Measurements from ENCODE around the gene RAVER2. TPM values are rescaled to one million over a fixed set of nuclear protein-coding genes. Genes with fewer than 3 reads are reported as not detected.
A peak's percentile ranks its signal among the peaks of the same experiment; 100 is the strongest.

Gene RAVER2
- total RNA-seq, 1 experiment from 2014 or later: 12.4 TPM

- ChIA-PET POLR2A (ENCODE audit: unreplicated experiment) (interaction anchor here (0.6 kb wide), 1 partner anchor 58 kb away, joined by 4 read pairs; no protein-coding TSS in a partner anchor), CTCF (interaction anchor here (0.6 kb wide), 1 partner anchor 55 kb away, joined by 4 read pairs; no protein-coding TSS in a partner anchor)
- Histone ChIP-seq H3K27me3 (ENCODE audit: insufficient read depth, low read depth) (no peaks in the 10 kb centered on the region), H3K9me3 (ENCODE audit: insufficient read depth, low read depth) (no peaks in the 10 kb centered on the region), H4K20me1 (ENCODE audit: insufficient read depth) (no peaks in the 10 kb centered on the region), H3K27ac (no peak overlapping the region), H3K9me2 (ENCODE audit: insufficient read depth) (no peaks in the 10 kb centered on the region), H3K4me1 (replicated peaks; ENCODE audit: insufficient read depth) (peaks cover 21% of the 10 kb centered on the region; the same call in 1 of the 2 replicates), H3K79me2 (ENCODE audit: low read depth) (no peaks in the 10 kb centered on the region), H3K36me3 (ENCODE audit: low read depth) (no peaks in the 10 kb centered on the region), H3F3A (ENCODE audit: insufficient read depth, low read depth) (no peaks in the 10 kb centered on the region), H3K4me2 (peak overlapping the region; percentile 82), H2AFZ (peak overlapping the region; percentile 95), H3K4me3 (peak overlapping the region; percentile 85)
- no peak for DNase-seq
- intact Hi-C loops (cut with micrococcal nuclease; ENCODE audit: unreplicated experiment): no loop called here
- TF ChIP-seq EZH2 (IDR thresholded peaks at IDR 0.05; ENCODE audit: low read depth): no peak
- no peak for TF ChIP-seq CTCF (conservative IDR thresholded peaks at IDR 0.05)
- no TSS peak for BruUV-seq (replicated peaks)
These were observed 852 bp upstream of the RAVER2 start for GRCh38 chr1:64743954-64744491.

GRCh38 chr1:64745181-64745985 lies 508 bp downstream of the RAVER2 start:
- DNase-seq: peak in 1 of 2 experiments; percentile 13

More at GRCh38 chr1:64745181-64745985, 508 bp downstream of the RAVER2 start:
- Histone ChIP-seq H3K4me1 (replicated peaks; ENCODE audit: insufficient read depth) (peaks cover 21% of the 10 kb centered on the region; the same call in 1 of the 2 replicates), H3F3A (ENCODE audit: insufficient read depth, low read depth) (no peaks in the 10 kb centered on the region), H2AFZ (peak overlapping the region; percentile 99), H3K27ac (peak overlapping the region; percentile 50), H3K4me3 (peak overlapping the region; percentile 85), H4K20me1 (ENCODE audit: insufficient read depth) (no peaks in the 10 kb centered on the region), H3K36me3 (ENCODE audit: low read depth) (no peaks in the 10 kb centered on the region), H3K27me3 (ENCODE audit: insufficient read depth, low read depth) (no peaks in the 10 kb centered on the region), H3K79me2 (ENCODE audit: low read depth) (no peaks in the 10 kb centered on the region), H3K9me3 (ENCODE audit: insufficient read depth, low read depth) (no peaks in the 10 kb centered on the region), H3K4me2 (peak overlapping the region; percentile 97), H3K9me2 (ENCODE audit: insufficient read depth) (no peaks in the 10 kb centered on the region)
- POLR2A ChIA-PET (ENCODE audit: unreplicated experiment): no interaction called here
- CTCF ChIA-PET: interaction anchor here (0.8 to 0.9 kb wide), 2 partner anchors 957 to 1207 kb away, joined by 3 to 12 read pairs; no protein-coding TSS in a partner anchor
- intact Hi-C loops (cut with micrococcal nuclease; ENCODE audit: unreplicated experiment): loop anchor here (5.0 kb wide), 2 partner anchors 77 to 322 kb away; no protein-coding TSS in a partner anchor
- no TSS peak for BruUV-seq (replicated peaks)
- TF ChIP-seq EZH2 (IDR thresholded peaks at IDR 0.05; ENCODE audit: low read depth): no peak
- no peak for TF ChIP-seq CTCF (conservative IDR thresholded peaks at IDR 0.05)

Measured in PC-9 (cell line).